ENCODE measurements around the gene S100A7.
"Not testable (repeated sequence)": the region's sequence is repeated elsewhere in the genome, so short reads cannot be mapped to it uniquely, and the experiment has no call there.

The S100A7 gene

DNA sequence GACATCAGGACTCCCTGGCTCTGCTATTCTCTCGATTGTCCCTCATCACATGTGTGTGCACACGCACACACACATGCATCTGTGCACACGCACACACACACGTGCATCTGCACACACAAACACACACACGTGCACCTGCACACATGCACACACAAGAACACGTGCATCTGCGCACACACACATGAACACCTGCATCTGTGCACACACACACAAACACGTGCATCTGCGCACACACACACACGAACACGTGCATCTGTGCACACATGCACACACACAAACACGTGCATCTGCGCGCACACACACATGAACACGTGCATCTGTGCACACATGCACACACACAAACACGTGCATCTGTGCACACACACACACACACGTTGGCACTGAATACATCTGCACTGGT is 29.4 kb downstream of the S100A7 start:
- no peak for DNase-seq (ENCODE audit: low spot score)
- FAIRE-seq = peak; percentile 77

DNA sequence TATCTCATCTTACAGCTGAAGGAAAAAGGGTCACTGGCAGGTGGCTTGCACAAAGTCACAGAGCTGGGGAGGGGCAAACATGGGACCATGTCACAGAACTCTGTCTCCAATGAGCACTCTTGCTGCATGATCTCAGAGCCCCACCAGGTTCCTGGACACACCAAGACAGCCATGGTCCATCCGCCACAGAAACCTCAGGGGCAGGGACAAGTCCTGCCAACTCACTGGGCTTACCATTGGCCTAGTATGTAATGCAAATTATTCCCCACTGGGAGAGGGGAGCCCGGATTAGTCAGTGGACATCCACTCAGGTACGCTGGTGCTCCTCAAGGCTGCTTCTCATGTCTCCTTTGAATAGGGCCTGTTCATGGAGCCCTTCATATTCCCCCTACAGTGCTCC is 29.9 kb downstream of the S100A7 start:
- no peak for FAIRE-seq

GRCh38 chr1:153430166-153430553 is 30.3 kb downstream of the S100A7 start:
- FAIRE-seq = no peak
- DNase-seq (ENCODE audit: low spot score) = no peak

More for the DNA sequence above, 29.9 kb downstream of the S100A7 start:
- DNase-seq (ENCODE audit: low spot score) = no peak

- FAIRE-seq = no peak
- DNase-seq (ENCODE audit: low spot score) = no peak
Measured at GRCh38 chr1:153429266-153430165, 30.9 kb downstream of the S100A7 start.

DNA sequence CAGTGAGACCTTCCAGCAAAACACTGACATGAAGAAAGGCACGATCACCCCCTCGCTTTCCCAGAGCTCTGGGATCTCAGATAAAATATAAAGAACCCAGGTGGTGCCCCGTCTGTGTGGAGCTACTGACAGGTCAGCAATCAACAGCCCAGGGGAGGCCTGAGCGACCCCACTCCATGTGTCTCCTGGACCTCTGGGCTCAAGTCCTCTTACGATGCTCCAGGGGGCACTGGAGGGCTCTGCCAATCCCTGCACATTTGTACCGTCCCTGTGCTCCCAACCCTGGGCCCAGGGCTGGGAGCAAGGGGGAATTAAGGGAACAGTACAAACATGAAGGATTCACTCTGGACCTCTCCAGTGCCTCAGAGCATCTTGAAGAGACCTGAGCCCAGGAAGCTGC is 31.7 kb downstream of the S100A7 start:
- FAIRE-seq (no peak), DNase-seq (ENCODE audit: low spot score) (no peak)

- DNase-seq (ENCODE audit: low spot score) (no peak), FAIRE-seq (no peak)
Measured at GRCh38 chr1:153428073-153428638, 32.3 kb downstream of the S100A7 start.

- no peak for FAIRE-seq
- DNase-seq (ENCODE audit: low spot score) = no peak
Measured at GRCh38 chr1:153426809-153427208, 33.6 kb downstream of the S100A7 start.

DNA sequence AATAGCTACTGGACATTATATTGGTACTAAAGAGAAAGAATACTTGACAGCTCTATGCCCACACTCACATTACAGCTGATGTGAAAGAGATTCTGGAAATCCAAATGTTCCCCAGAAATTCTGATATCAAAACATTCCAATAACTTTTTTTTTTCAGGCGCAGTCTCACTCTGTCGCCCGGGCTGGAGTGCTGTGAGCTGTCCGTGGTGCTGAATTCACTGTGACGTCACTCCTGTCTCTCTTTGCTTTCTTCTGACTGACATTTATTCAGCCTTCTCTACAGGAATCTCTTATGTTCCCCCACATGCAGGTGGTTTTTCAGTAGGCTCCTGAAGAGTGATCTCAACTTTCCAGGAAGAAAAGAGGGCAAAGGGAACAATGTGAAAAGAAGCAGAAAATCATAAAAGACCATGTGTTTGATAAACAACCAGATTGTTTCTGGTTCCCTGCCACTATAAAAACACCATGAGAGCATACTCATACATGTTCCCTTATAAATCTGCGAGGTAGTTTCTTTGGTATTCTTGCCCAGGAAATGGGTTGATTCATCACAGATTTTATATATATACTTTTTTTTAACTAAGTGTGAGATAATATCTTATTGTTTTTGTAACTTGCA is 37.9 kb downstream of the S100A7 start:
- FAIRE-seq (no peak), DNase-seq (ENCODE audit: low spot score) (peak; percentile 63)

DNA sequence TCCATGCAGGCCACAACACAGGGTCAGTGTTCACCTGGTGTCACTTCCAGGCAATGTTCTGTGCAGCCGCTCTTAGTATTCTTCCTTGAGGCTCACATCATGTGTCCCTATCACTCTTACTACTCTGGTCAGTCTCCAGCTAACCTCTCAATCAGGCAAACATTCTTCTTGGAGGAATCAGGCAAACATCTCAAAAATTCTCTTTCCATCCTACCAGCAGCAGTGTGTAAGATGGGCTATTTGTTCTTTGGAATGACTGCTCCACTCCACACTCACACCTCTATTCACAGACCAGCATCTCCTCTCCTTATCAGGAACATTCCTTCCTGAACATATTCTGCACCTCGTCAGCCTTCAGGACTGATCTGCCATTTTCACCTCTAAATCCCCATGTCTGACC is 40.1 kb downstream of the S100A7 start:
- FAIRE-seq (peak; percentile 58), DNase-seq (ENCODE audit: low spot score) (no peak)

DNA sequence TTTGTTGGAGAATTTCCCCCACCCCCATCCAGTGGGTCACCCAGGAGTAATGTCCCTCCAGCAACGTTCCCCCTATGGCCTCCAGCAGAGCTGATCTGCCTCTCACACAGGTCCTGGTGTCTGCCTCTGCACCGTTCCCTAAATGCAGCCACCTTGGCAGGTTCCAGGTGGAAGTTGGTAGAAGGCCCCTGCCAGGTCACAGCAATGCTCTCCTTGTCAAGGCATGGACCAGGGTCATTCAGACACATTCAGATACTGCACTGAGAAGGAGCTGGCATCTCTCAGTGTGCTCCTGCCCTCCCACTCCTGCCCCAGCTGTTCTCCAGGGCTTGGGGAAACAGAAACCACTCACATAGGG is 41.0 kb downstream of the S100A7 start:
- not testable (repeated sequence) for FAIRE-seq

GRCh38 chr1:153418758-153419435 is 41.6 kb downstream of the S100A7 start:
- not testable (repeated sequence) for DNase-seq (ENCODE audit: low spot score); FAIRE-seq

More for the DNA sequence above, 41.0 kb downstream of the S100A7 start:
- not testable (repeated sequence) for DNase-seq (ENCODE audit: low spot score)

- no peak for FAIRE-seq
- no peak for DNase-seq (ENCODE audit: low spot score)
Measured at GRCh38 chr1:153417136-153417888, 43.1 kb downstream of the S100A7 start.

DNA sequence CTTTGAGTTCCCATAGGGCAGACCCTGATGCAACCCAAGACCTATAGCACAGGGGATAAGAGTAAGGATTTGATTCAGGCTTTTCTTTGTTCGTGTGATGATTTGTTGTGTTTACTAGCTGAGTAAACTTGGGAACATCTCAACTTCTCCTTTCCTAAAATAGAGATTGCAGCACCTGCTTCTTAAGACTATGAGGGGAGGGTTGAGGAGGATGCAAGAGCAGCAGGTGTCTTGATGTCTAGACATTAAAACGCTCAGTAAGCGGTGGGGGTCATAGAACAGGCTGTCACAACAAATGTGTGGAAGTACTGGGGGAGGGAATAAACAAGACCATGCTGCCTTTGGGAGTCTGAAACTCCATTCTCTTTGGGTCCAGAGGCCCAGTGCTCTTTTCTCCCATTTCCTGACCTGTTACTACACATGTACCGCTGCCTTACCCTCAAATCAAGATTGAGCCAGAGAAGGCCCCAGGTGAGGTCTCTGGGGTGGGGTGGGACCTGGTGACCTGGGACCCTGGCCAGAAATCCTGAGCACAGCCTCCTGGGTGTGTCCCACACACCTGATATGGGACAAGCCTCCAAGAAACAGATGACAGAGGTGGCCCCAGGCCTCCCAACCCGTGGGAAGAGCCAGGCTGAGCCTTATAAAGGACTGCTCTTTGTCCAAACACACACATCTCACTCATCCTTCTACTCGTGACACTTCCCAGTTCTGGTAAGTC is 44.4 kb downstream of the S100A7 start, which contains the start of gene S100A7A:
TSS of gene S100A7A (plus strand) at position 671 of the 721 bp plus-strand sequence. CDS start 1,563 bp downstream, outside the sequence.
- no peak for FAIRE-seq
- no peak for DNase-seq (ENCODE audit: low spot score)

DNA sequence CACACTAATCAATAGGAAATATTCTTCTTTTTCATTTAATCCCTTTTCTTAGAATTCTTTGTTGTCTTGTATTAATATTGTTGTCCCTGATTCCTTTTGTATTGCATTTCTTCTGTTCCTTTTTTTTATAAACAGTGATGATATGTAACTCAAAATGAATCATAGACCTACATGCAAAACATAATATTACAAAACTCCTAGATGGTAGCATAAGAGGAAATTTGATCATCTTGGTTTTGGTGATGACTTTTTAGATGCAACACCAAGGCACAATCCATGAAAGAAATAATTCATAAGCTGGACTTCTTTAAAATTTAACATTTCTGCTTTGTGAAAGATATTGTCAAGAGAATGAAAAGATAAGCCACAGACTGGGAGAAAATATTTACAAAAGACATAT is 46.5 kb downstream of the S100A7 start:
- DNase-seq (ENCODE audit: low spot score); FAIRE-seq: not testable (repeated sequence)

Measured in urothelium cell line (cell line).